DOHH2 (cell line): ENCODE results near the gene PGS1.

Experiments
- CTCF ChIP-seq: fragments of 200-600 bp; sonication (generic); IDR thresholded peaks from one replicate; pipeline ENCODE4 v1.5.1; 2014; ENCODE audit warnings: antibody characterized with exemption, mild to moderate bottlenecking, low read depth, low read length; ENCODE audit not compliant: poor library complexity, severe bottlenecking
- EZH2phosphoT487 ChIP-seq: fragments of 200-600 bp; sonication (generic); IDR thresholded peaks from 2 replicates; pipeline ENCODE4 v1.6.1; 2017; ENCODE audit warnings: borderline replicate concordance, mild to moderate bottlenecking, antibody characterized with exemption, low read length, moderate library complexity, mixed read lengths

- TF ChIP-seq CTCF (no peak), EZH2phosphoT487 (no peak)
These were observed 30.9 kb downstream of the PGS1 start for GRCh38 chr17:78409191-78409928.
